DMS153 treated with DMSO at 0.1 percent for 48 hours (cell line): ENCODE measurements around the gene SMYD4.
"Not testable (repeated sequence)": the region's sequence is repeated elsewhere in the genome, so short reads cannot be mapped to it uniquely, and the experiment has no call there.

Experiments used
- DNase-seq: peaks from one replicate; lab custom pipeline; 2025; ENCODE audit not compliant: unreplicated experiment; lab: John Stamatoyannopoulos, UW

The SMYD4 gene

GRCh38 chr17:1834380-1835149, 4.9 kb upstream of the SMYD4 start:
- no peak for DNase-seq

- no peak for DNase-seq
Measured at GRCh38 chr17:1830288-1830687, 586 bp upstream of the SMYD4 start.

DNA sequence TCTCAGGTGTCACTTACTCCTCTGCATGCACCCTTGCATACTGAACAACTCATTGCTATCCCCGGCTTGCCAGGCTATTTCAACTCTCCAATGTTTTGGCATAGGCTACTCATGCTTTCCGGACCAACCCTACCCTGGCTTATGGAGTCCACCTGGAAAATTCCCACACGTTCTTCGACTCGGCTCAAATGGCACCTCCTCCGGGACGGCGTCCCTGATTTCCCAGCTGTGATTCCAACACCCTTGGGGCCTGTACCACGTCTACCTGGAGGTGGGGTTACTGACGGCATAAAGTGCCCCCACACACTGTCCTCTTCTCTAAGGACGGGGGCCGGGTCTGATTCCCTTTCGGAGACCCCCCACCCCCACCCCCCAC, 498 bp downstream of the SMYD4 start:
- no peak for DNase-seq

DNA sequence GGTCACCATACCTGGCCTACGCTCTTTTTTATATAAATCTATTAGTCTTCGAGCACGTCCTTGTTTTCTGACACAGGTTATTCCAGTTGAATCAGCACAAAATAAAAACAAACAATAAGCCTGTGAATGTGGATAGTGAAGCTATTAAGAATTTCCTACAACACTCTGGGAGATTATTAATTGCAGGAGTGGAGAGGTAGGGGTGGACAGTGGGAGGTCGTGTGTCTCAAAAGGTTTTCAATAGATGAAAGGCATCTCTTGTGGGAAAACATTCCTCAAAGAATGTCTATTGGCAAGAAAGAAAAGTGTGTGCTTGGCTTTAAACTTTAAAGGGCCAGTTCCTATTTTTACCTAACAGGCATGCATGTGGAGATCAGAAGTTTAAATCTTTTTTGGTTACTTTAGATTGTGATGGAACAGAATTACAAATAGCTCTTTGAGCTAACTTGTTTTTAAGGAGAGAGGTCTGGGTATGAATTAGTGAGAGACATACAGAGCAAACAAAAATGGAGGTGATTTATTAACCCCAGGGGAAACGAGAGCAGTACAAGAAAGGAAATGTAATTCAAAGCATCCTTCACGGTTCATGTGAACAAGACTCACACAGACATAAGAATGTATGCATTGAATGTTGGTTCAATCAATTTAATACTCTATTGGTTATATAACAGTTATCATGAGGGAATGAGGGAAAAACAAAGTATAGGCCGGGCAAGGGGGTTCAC, 9.0 kb downstream of the SMYD4 start:
- no peak for DNase-seq

DNA sequence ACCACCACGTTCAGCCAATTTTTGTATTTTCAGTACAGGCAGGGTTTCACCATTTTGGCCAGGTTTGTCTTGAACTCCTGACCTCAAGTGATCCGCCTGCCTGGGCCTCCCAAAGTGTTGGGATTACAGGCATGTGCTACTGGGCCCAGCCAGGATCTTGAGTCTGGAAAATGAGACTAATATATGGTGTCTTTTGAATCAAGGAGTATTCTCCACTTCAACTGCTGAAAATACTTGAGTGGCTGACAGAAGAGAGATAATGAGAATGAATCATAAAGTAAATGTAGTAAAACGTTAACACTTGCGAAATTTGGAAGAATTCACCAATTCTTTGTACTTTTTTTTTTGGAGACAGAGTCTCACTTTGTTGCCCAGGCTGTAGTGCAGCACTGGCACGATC, 16.6 kb downstream of the SMYD4 start:
- DNase-seq, result no peak

GRCh38 chr17:1810450-1811103, 19.1 kb downstream of the SMYD4 start:
- no peak for DNase-seq

DNA sequence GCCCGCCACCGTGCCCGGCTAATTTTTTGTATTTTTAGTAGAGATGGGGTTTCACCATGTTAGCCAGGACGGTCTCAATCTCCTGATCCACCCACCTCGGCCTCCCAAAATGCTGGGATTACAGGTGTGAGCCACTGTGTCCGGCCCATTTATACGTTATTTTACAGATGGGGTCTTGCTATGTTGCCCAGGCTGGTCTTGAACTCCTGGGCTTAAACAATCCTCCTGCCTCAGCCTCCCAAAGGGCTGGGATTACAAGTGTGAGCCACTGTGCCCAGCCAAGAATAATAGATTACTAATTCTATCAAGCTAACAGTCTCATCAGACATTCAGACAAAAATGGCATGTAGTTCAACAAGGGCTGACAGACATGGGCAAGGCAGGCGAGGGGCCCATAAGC, 19.9 kb downstream of the SMYD4 start:
- not testable (repeated sequence) for DNase-seq

DNA sequence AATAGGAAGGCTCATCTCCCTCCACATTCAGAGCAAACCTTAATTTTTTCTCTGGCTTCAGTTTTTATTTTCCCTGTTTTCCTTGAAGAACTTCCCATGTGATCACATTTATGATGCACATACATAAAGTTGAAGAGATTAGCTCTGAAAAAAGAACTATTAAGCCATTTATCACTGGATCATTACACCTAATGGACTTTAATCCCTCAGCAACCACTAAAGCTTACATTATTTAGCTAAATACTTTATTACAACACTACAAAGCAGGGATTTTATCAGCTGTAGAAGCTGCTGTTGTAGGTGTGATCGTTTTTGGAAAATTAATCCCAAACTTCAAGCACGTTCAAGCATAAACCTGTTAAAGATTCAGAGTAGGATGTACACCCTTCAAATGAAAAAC, 21.1 kb downstream of the SMYD4 start:
- no peak for DNase-seq

DNA sequence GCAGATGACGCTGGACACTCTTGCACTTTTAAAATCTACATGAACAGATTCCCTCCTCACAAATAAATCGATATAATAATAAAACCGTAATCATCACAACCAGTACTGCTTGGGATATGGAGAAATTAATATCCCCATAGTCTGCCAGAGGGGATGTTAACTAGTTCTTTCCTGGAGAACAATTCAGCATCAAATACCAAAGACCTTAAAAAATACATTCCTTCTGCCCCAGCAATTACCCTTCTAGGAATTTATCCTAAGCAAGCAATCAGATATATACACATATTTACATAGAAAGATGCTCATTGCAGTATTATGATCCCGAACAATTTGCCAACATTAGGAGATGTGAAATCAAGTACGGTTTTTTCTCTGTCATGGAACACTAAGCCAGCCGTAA, 21.8 kb downstream of the SMYD4 start:
- DNase-seq, result no peak

GRCh38 chr17:1803280-1803679, 26.4 kb downstream of the SMYD4 start:
- DNase-seq, result no peak

GRCh38 chr17:1802429-1802828, 27.3 kb downstream of the SMYD4 start:
- DNase-seq, result no peak

GRCh38 chr17:1800712-1801111, 29.0 kb downstream of the SMYD4 start:
- no peak for DNase-seq

DNA sequence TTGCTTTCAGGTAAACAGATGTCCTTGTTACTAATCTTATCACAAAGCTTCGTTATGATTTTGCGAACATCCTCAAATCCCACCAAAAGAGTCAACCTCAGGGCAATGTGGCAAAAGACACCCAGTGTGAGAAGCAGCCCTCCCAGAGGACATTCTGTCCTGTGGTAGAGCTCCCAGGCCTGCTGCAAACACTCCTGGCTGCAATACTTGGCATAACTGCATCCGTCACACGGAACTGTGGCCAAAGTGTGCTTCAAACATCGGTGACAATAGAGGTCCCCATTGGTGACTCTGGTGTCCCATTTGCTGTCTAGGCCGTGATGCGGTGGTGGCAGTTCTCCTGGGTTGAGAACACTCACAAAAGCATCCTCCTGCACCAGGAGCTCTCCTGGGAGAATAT, 29.5 kb downstream of the SMYD4 start:
- DNase-seq, result no peak

DNA sequence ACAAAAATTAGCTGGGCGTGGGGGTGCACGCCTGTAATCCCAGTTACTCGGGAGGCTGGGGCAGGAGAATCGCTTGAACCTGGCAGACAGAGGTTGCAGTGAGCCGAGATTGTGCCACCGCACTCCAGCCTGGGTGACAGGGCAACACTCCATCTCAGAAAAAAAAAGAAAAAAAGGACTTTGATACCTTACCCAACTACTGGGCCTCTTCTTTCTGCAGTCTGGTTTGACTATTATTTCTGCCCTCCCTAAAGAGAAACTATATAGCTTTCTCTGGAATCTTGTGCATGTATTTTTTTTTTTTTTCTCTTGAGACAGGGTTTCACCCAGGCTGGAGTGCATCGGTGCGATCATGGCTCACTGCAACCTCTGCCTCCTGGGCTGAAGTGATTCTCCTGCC, 31.9 kb downstream of the SMYD4 start:
- not testable (repeated sequence) for DNase-seq

GRCh38 chr17:1797323-1797722, 32.4 kb downstream of the SMYD4 start:
- DNase-seq, result no peak

DNA sequence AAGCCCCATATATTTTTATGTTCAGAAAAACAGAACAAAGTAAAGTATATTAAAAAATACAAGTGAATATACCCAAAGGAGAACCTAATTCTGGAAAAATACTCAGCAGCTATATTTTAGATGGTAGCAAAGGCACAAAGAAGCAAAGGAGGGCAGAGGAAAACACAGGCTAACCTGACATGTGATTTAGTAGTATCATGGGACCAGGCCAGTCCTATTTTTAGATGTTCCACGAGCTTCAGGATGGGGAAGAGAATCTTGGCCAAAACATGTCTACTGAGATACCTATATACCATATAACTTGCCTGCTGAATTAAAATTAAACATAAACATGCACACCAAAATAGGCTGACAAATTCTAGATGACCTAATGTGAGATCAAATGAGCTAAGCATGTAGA, 32.9 kb downstream of the SMYD4 start:
- DNase-seq, result no peak

DNA sequence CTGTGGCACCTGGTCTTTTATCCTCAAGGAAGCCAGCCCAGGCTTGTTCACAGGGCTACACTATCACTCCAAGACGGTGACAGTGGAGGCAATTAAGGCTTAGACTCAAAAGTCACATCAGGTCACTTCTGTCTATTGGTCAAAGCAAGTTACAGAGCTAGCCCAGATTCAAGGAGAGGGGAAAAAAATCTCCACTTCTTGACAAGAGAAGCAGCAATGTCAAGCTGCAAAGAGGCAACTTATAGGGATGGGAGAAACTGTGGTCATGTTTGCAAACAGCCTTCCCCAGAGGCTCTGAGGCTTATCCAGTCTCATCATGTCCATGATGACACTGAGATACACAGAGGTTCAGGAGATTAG, 36.3 kb downstream of the SMYD4 start:
- DNase-seq, result no peak

- DNase-seq, result no peak
Measured at GRCh38 chr17:1792495-1793446, 36.9 kb downstream of the SMYD4 start.

GRCh38 chr17:1789936-1790335, 39.8 kb downstream of the SMYD4 start:
- no peak for DNase-seq

DNA sequence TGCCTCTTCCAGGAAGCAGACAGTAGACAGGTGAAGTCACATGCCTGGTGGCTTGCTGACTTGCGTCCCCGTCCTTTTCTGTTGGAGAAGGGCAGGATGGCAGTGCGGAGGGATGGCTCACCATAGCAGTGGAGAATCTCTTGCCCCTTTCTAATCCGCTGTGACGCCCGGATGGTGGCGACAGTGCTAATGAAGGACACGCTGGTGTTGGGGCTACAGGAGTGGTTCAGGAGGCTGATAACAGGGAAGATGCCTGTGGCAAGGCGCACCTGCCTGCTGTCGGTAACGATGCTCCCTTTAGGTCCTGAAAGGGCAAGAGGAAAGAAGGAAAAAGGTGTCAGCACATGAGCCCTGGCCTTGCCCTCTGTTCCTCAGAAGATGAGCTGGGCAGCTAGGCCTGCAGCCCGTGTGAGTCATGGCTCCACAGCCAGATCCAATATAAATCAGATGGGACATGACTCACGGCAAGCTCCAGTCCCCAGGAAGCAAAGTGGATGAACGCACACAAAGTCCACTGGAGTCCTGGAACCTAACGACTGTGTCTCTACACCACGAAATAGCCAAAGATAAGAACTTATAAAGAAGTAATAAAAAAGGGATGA, 42.3 kb downstream of the SMYD4 start:
- DNase-seq, result no peak

DNA sequence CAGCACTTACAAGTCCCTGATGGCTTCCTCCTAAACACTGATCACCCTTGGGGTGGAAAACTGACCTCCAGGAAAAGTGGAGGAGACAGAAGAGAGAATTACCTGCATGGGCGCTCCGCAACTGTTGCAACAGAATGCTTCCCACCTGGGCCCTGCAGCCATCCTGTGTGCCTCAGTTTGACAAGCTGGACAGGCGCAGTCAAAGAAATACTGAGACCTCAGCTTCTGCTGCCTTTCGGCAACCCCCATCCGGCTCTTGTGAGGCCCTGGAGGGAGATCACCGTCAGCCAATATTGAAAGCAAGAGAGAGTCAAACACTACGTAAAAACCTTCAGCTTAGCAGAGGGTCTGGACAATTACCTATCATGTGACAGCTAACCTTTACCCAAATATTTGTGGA, 43.0 kb downstream of the SMYD4 start:
- no peak for DNase-seq
